Subcutaneous abdominal adipose tissue (tissue), 5 donors: ENCODE data around the gene MUTYH.
A peak's percentile ranks its signal among the peaks of the same experiment; 100 is the strongest.

Experiments
- H3K27ac ChIP-seq: one replicate; pipeline ENCODE4 v1.7.0; 2013; ENCODE audit warnings: low read depth, mild to moderate bottlenecking, inconsistent platforms, low read length, moderate library complexity
- H3K27me3 ChIP-seq, 5 donors: one replicate each; pipeline ENCODE4 v1.7.0; 2013; ENCODE audit warnings: low read length in 5 of 5, inconsistent platforms in 1 of 5; ENCODE audit not compliant: control insufficient read depth in 5 of 5, insufficient read depth in 4 of 5
- H3K36me3 ChIP-seq, 5 donors: one replicate each; pipeline ENCODE4 v1.7.0; 2013; ENCODE audit warnings: low read length in 5 of 5; ENCODE audit not compliant: control insufficient read depth in 5 of 5, insufficient read depth in 5 of 5
- H3K4me1 ChIP-seq, 5 donors: one replicate each; pipeline ENCODE4 v1.7.0; 2013; ENCODE audit warnings: low read length in 5 of 5, mild to moderate bottlenecking in 3 of 5, moderate library complexity in 1 of 5; ENCODE audit not compliant: control insufficient read depth in 5 of 5, insufficient read depth in 5 of 5
- H3K4me3 ChIP-seq, 5 donors: one replicate each; pipeline ENCODE4 v1.7.0; 2013; ENCODE audit warnings: low read length in 5 of 5, low read depth in 1 of 5
- H3K9ac ChIP-seq, 5 donors: one replicate each; pipeline ENCODE4 v1.7.0; 2013; ENCODE audit warnings: low read length in 5 of 5, mild to moderate bottlenecking in 4 of 5, moderate library complexity in 3 of 5
- H3K9me3 ChIP-seq, 5 donors: one replicate each; pipeline ENCODE4 v1.7.0; 2013; ENCODE audit warnings: low read length in 5 of 5; ENCODE audit not compliant: control insufficient read depth in 5 of 5
- donor health status: healthy.
- donor health status: healthy.
- donor health status: healthy.
- donor health status: healthy.
- donor health status: healthy.

The MUTYH gene

GRCh38 chr1:45337630-45338325 is 2.5 kb downstream of the MUTYH start:
- Histone ChIP-seq H3K27ac (no peak overlapping the region), H3K27me3 (no peaks in the 10 kb centered on the region), H3K9me3 (no peaks in the 10 kb centered on the region), H3K4me1 (peaks cover 9 to 38% (median 31%) of the 10 kb centered on the region in 5 donors), H3K9ac (no peak overlapping the region), H3K4me3 (no peak overlapping the region), H3K36me3 (peaks cover 3 to 27% (median 23%) of the 10 kb centered on the region in 5 donors)

DNA sequence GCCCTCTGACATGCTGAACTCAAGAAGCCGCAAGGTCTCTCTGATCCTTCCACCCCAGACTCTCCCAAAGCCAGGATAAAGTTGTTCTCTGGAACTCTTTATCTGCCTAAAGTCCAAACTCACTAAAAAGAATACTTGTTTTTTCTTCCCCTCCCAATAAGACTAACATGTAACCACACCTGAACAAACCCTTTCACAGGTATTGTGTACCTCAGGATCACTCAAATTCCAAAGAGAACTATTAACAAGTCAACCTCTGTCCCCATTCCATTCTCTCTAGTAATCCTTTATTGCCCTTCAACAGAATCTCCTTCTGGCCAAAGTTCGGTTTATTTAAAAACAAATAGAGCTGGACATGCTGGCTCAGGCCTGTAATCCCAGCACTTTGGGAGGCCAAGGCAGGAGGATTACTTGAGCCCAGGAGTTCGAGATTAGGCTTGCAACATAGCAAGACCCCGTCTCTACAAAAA is 4.3 kb downstream of the MUTYH start:
- no peak overlapping the region for H3K4me3 ChIP-seq
- no peak overlapping the region for H3K27ac ChIP-seq
- H3K9ac ChIP-seq: no peak overlapping the region

DNA sequence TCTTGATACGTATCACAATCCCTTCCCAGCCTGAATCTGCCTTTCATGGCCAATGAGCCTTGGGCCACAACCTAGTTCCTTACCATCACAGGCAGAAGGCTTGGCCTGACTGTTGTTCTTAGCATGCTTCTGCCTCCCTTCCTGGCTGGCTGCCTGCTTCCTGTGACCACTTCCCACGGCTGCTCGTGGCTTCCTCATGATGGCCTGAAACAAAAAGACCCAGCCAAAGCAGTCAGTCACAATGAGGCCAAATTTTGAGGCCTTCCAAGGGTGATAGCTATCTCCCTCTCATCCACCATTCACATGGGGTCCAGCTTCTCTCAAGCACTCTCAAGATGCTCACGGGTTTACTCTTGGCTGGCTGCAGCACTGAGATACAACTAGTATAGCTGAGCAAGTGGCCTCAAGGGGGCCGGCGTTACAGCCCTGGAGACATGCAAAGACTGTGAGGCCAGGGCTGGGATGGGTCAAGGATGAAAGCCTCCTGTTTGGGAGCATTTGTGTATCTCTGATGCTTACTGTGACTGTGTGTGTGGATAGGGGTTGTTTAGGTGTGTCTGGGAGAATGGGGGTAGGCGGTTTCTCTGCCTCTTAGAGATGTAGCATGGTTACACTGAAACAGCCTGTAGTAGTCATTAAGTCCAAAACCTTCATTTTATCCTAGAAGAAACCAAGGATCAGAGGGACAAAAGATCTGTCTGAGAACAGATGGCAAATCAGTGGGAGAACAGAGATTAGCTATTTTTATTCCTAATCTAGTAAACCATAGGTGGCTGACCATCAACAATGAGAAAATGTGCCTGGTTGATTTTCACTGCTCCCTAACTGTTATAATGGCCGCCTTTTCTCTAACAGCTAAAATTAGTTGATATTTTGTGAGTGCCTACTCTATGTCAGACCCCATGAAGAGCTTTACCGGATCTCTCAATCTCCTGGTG is 5.7 kb downstream of the MUTYH start:
- Histone ChIP-seq H3K9ac (peak overlapping the region in 1 of 5 donors; percentile 12), H3K27me3 (no peaks in the 10 kb centered on the region), H3K4me1 (peaks cover 0 to 20% (median 14%) of the 10 kb centered on the region in 5 donors), H3K27ac (no peak overlapping the region), H3K4me3 (no peak overlapping the region), H3K36me3 (peaks cover 3 to 42% (median 35%) of the 10 kb centered on the region in 5 donors), H3K9me3 (no peaks in the 10 kb centered on the region)

More for the DNA sequence above, 4.3 kb downstream of the MUTYH start:
- H3K9me3 ChIP-seq: no peaks in the 10 kb centered on the region
- peaks cover 5 to 25% (median 21%) of the 10 kb centered on the region in 5 donors for H3K4me1 ChIP-seq
- no peaks in the 10 kb centered on the region for H3K27me3 ChIP-seq
- H3K36me3 ChIP-seq: peaks cover 3 to 35% (median 30%) of the 10 kb centered on the region in 5 donors

- Histone ChIP-seq H3K4me3 (no peak overlapping the region), H3K36me3 (peaks cover 3 to 51% (median 41%) of the 10 kb centered on the region in 5 donors), H3K9ac (no peak overlapping the region), H3K4me1 (peaks cover 0 to 15% (median 10%) of the 10 kb centered on the region in 5 donors), H3K27ac (no peak overlapping the region), H3K9me3 (no peaks in the 10 kb centered on the region), H3K27me3 (peaks cover 0 to 1% (median 0%) of the 10 kb centered on the region in 5 donors)
Observed at GRCh38 chr1:45332346-45332720, 7.9 kb downstream of the MUTYH start.

- peaks cover 0 to 4% (median 0%) of the 10 kb centered on the region in 5 donors for H3K27me3 ChIP-seq
- no peaks in the 10 kb centered on the region for H3K9me3 ChIP-seq
- no peak overlapping the region for H3K27ac ChIP-seq
- H3K9ac ChIP-seq: no peak overlapping the region
- no peak overlapping the region for H3K4me3 ChIP-seq
- H3K4me1 ChIP-seq: peaks cover 0 to 21% (median 16%) of the 10 kb centered on the region in 5 donors
- peaks cover 3 to 51% (median 41%) of the 10 kb centered on the region in 5 donors for H3K36me3 ChIP-seq
Observed at GRCh38 chr1:45331436-45332345, 8.5 kb downstream of the MUTYH start.

GRCh38 chr1:45329445-45329844 is 10.8 kb downstream of the MUTYH start:
- Histone ChIP-seq H3K9me3 (no peaks in the 10 kb centered on the region), H3K4me3 (no peak overlapping the region), H3K9ac (no peak overlapping the region), H3K27me3 (peaks cover 0 to 4% (median 0%) of the 10 kb centered on the region in 5 donors), H3K36me3 (peaks cover 3 to 51% (median 41%) of the 10 kb centered on the region in 5 donors), H3K27ac (no peak overlapping the region), H3K4me1 (peaks cover 0 to 28% (median 26%) of the 10 kb centered on the region in 5 donors)

- peaks cover 0 to 4% (median 0%) of the 10 kb centered on the region in 5 donors for H3K27me3 ChIP-seq
- H3K9me3 ChIP-seq: no peaks in the 10 kb centered on the region
- H3K27ac ChIP-seq: no peak overlapping the region
- no peak overlapping the region for H3K9ac ChIP-seq
- peaks cover 1 to 44% (median 39%) of the 10 kb centered on the region in 5 donors for H3K36me3 ChIP-seq
- H3K4me3 ChIP-seq: no peak overlapping the region
- peaks cover 0 to 23% (median 21%) of the 10 kb centered on the region in 5 donors for H3K4me1 ChIP-seq
Observed at GRCh38 chr1:45328680-45329079, 11.6 kb downstream of the MUTYH start.

- H3K4me3 ChIP-seq: peak overlapping the region in 4 of 5 donors; percentile 67 to 72 (median 69)
- H3K9ac ChIP-seq: no peak overlapping the region
- no peak overlapping the region for H3K27ac ChIP-seq
- no peaks in the 10 kb centered on the region for H3K9me3 ChIP-seq
- peaks cover 0 to 4% (median 0%) of the 10 kb centered on the region in 5 donors for H3K27me3 ChIP-seq
- peaks cover 0 to 23% (median 21%) of the 10 kb centered on the region in 5 donors for H3K4me1 ChIP-seq
- H3K36me3 ChIP-seq: peaks cover 0 to 36% (median 31%) of the 10 kb centered on the region in 5 donors
Observed at GRCh38 chr1:45327644-45328515, 12.4 kb downstream of the MUTYH start.
